Psoas muscle (tissue), 8 donors: ENCODE data around the gene EME1. TPM values are rescaled to one million over a fixed set of nuclear protein-coding genes. Genes with fewer than 3 reads are reported as not detected.
A peak's percentile ranks its signal among the peaks of the same experiment; 100 is the strongest.

ENCODE experiments used
- ATAC-seq, 4 donors: fragments of 200-7000 bp; cut with Tn5 transposase; one replicate each; pipeline ENCODE4 v1.9.1; 2020; ENCODE audit warnings: moderate library complexity in 3 of 4, mild to moderate bottlenecking in 2 of 4
- DNase-seq, 2 donors: peaks; one replicate each; pipeline ENCODE4 v3.0.0-alpha.2; 2020
- H3K27ac ChIP-seq: fragments of 200-600 bp; one replicate; pipeline ENCODE4 v1.8.0; 2022
- H3K27me3 ChIP-seq, 3 donors: fragments of 200-600 bp in 1 of 3; one replicate each; pipeline versions ENCODE4 v1.6.1 to v1.8.0; 2013 to 2022; ENCODE audit warnings: low read length in 2 of 3, mild to moderate bottlenecking in 2 of 3, moderate library complexity in 1 of 3; ENCODE audit not compliant: insufficient read depth in 3 of 3
- H3K36me3 ChIP-seq, 2 donors: fragments of 200-600 bp in 1 of 2; one replicate each; pipeline versions ENCODE4 v1.6.1 to v1.8.0; 2013 to 2022; ENCODE audit warnings: low read depth in 1 of 2, mild to moderate bottlenecking in 1 of 2, moderate library complexity in 1 of 2; ENCODE audit not compliant: insufficient read depth in 1 of 2
- H3K4me1 ChIP-seq: fragments of 200-600 bp; one replicate; pipeline ENCODE4 v1.8.0; 2022
- H3K4me3 ChIP-seq: fragments of 200-600 bp; one replicate; pipeline ENCODE4 v1.8.0; 2022; ENCODE audit warnings: mild to moderate bottlenecking
- H3K9me3 ChIP-seq: fragments of 200-600 bp; one replicate; pipeline ENCODE4 v1.8.0; 2022
- CTCF ChIP-seq: fragments of 200-600 bp; IDR thresholded peaks from one replicate; pipeline ENCODE4 v1.8.0; 2022; ENCODE audit warnings: antibody characterized with exemption
- WGBS, 3 donors: extraction: QIAGEN DNeasy Blood & Tissue Kit; methylation state at CpG; one replicate each; pipeline versions ENCODE4 v1.1.6 to v1.1.7; 2013; 5-methylcytosine and 5-hydroxymethylcytosine counted together
- intact Hi-C, 2 donors: fragments of 100-400 bp; cut with DNase I; formaldehyde crosslinking; loops; one replicate each; pipeline versions ENCODE4 v1.11.0 to v1.14.2; 2022
- long read RNA-seq, 2 donors: library from polyadenylated mRNA; unstranded; transcript quantifications; one replicate each; pipeline ENCODE4 v2.0.0, GENCODE V29; 2021
- polyA plus RNA-seq, 3 donors: library from polyadenylated mRNA; stranded (reverse); fragments of 200-250 nt; gene quantifications; one replicate each; pipeline ENCODE4 v1.2.3, GENCODE V29; 2013
- total RNA-seq, 4 donors: library from RNA; stranded (reverse); fragmentation: NEBNext Ultra II Directional in 2 of 4; extraction: Animal tissue kit (Norgen Biotek cat#: 25700) in 2 of 4; gene quantifications; one replicate each; pipeline versions ENCODE4 v1.2.1 to v1.2.4, GENCODE V29; 2021 to 2023
- donor health status: healthy with polysubstance abuse.
- donor health status: DM: no; HTN: no; CAD: no; lungs with moderate emphysema.
- donor health status: Bipolar disorder and iron deficiency.
- donor health status: healthy.
- donor health status: DM: yes; HTN: yes; CAD: no.
- donor health status: DM: no; HTN: no; CAD: no.
- donor health status: DM: no; HTN: no; CAD: no.
- donor health status: DM: yes; HTN: yes; CAD: no.

The EME1 gene
- total RNA-seq (under 1 TPM in 2 of 4 donors, not detected in 2; 0.15 to 0.32 TPM), polyA plus RNA-seq (under 1 TPM; 0.06 to 0.39 (median 0.29) TPM)
- long read RNA-seq, donor 1, result 0 reads
- long read RNA-seq, donor 2, partial matches to known transcripts, result 0 of 1 reads
- long read RNA-seq, donor 2, other reads (novel, unspliced or antisense), result 1 of 1 reads

- H3K9me3 ChIP-seq, result no peaks in the 10 kb centered on the region
- TF ChIP-seq CTCF, result no peak
- ATAC-seq (peak; percentile 91 to 98 (median 96)), DNase-seq (peak; percentile 86 to 91)
- H3K27me3 ChIP-seq, result no peaks in the 10 kb centered on the region
- H3K27ac ChIP-seq, result peak within 1 kb of the TSS; percentile 99
- 1% methylated on average over 42 of the region's 42 CpGs for WGBS, 3 donors
- peaks cover 0 to 29% of the 10 kb centered on the region in 2 donors for H3K36me3 ChIP-seq
- H3K4me1 ChIP-seq, result peaks cover 15% of the 10 kb centered on the region
- intact Hi-C loops, result no loop called here
- H3K4me3 ChIP-seq, result peak within 1 kb of the TSS; percentile 89
Measured at GRCh38 chr17:50372758-50373556, at the start of gene EME1, which contains the start of gene MRPL27. Gene EME1, plus strand, starts transcription at chr17:50373229. Its CDS starts 1,980 bp downstream, at chr17:50375209. Gene MRPL27, minus strand, starts transcription at chr17:50373184. Its CDS starts 14 bp downstream, at chr17:50373170.

GRCh38 chr17:50325906-50326305 is 47.1 kb upstream of the EME1 start:
- intact Hi-C loops, result no loop called here
- no peaks in the 10 kb centered on the region for H3K9me3 ChIP-seq
- 27 to 48% (median 39%) methylated on average over 4 of the region's 4 CpGs for WGBS, 3 donors
- no peak overlapping the region for H3K4me3 ChIP-seq
- H3K27ac ChIP-seq, result no peak overlapping the region
- no peaks in the 10 kb centered on the region for H3K27me3 ChIP-seq
- no peak for DNase-seq
- no peak for ATAC-seq
- TF ChIP-seq CTCF, result no peak
- H3K4me1 ChIP-seq, result peaks cover 5% of the 10 kb centered on the region
- no peaks in the 10 kb centered on the region for H3K36me3 ChIP-seq

- intact Hi-C loops, result no loop called here
- Histone ChIP-seq H3K36me3 (no peaks in the 10 kb centered on the region), H3K27me3 (no peaks in the 10 kb centered on the region), H3K4me1 (peaks cover 5% of the 10 kb centered on the region), H3K4me3 (no peak overlapping the region), H3K9me3 (no peaks in the 10 kb centered on the region), H3K27ac (no peak overlapping the region)
- ATAC-seq (no peak), DNase-seq (no peak)
- no peak for TF ChIP-seq CTCF
- 80 to 87% (median 83%) methylated on average over 9 of the region's 9 CpGs for WGBS, 3 donors
Measured at GRCh38 chr17:50326831-50327364, 46.1 kb upstream of the EME1 start.

- no peaks in the 10 kb centered on the region for H3K36me3 ChIP-seq
- intact Hi-C loops, result no loop called here
- H3K27ac ChIP-seq, result no peak overlapping the region
- no peak for TF ChIP-seq CTCF
- DNase-seq, result no peak
- no peak for ATAC-seq
- peaks cover 5% of the 10 kb centered on the region for H3K4me1 ChIP-seq
- no peaks in the 10 kb centered on the region for H3K9me3 ChIP-seq
- WGBS, 3 donors, result 44 to 49% (median 48%) methylated on average over 21 of the region's 21 CpGs
- H3K4me3 ChIP-seq, result no peak overlapping the region
- peaks cover 0 to 3% (median 0%) of the 10 kb centered on the region in 3 donors for H3K27me3 ChIP-seq
Measured at GRCh38 chr17:50328363-50329325, 44.4 kb upstream of the EME1 start.
